SK-N-SH (cell line): Measurements from ENCODE around the gene ZMIZ1.

Experiments
- EP300 ChIP-seq, 2 experiments: IDR thresholded peaks; 2 replicates each; pipeline versions ENCODE4 v1.4.0 to v1.6.1; 2012; ENCODE audit warnings: borderline replicate concordance in 1 of 2, low read depth in 1 of 2, low read length in 1 of 2
- FOXM1 ChIP-seq: IDR thresholded peaks from 2 replicates; pipeline ENCODE4 v1.4.0; 2012; ENCODE audit warnings: low read depth, mild to moderate bottlenecking
- GATA2 ChIP-seq: sonication (generic); formaldehyde crosslinking; IDR thresholded peaks from 2 replicates; pipeline ENCODE4 v1.5.0; 2020; ENCODE audit warnings: mild to moderate bottlenecking, missing genetic modification reagents
- RFX5 ChIP-seq: IDR thresholded peaks from 2 replicates; pipeline ENCODE4 v1.6.1; 2012; ENCODE audit warnings: mild to moderate bottlenecking, improper control_type of control experiment, low read length
- TF ChIP-seq, protein P1 (sequence below): IDR thresholded peaks from 2 replicates; pipeline ENCODE4; 2012
- TF ChIP-seq, protein P2 (sequence below): IDR thresholded peaks from 2 replicates; pipeline ENCODE4 v1.4.0; 2012; ENCODE audit warnings: low read depth
- TF ChIP-seq, protein P3 (sequence below): fragments of 200-600 bp; sonication (generic); IDR thresholded peaks from 2 replicates; pipeline ENCODE4 v1.6.1; 2017; ENCODE audit warnings: antibody characterized with exemption, mild to moderate bottlenecking, moderate library complexity

DNA sequence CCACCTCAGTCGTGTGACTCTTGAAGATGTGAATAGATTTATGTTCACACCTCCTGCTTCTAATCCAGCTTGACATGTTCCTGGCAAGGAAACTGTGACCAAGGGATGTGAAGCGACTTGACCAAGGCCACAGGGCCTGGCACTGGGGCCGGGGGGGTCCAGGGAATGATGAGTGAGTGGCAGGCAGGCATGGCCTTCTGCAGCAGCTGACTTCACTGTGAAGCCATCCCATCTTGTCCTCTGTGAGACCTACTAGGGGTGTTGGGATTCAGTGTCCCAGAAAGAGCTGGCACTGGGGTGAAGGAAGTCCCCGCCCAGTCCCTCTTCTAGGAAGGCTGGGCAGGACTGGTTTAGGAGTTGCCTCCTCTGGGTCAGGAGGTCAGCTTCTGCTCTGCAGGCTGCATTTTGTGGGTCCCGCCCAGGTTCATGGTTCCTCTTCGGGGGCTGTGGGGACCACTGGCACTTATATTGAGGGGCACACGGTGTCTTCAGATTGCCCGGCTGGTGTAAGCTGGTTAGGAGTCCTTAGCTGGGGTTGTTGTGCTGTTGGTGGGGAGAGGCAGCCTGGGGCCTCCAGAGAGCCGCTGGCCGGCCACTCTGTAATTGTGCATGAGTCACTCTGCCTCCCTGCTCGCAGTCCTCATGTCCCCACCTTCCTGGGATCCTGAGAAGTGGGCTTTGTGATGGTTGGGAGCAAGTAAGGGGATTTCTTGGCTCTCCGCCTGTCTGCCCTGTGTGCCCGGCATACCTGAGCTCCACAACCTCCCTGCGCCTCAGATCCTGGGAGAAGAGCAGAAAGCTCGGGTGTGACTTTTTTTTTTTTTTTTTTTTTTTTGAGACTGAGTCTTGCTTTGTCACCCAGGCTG is 11.0 kb downstream of the ZMIZ1 start:
- TF ChIP-seq, protein P1, sequence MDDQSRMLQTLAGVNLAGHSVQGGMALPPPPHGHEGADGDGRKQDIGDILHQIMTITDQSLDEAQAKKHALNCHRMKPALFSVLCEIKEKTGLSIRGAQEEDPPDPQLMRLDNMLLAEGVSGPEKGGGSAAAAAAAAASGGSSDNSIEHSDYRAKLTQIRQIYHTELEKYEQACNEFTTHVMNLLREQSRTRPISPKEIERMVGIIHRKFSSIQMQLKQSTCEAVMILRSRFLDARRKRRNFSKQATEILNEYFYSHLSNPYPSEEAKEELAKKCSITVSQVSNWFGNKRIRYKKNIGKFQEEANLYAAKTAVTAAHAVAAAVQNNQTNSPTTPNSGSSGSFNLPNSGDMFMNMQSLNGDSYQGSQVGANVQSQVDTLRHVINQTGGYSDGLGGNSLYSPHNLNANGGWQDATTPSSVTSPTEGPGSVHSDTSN, result no peak; the same call in 1 of the 2 replicates
- TF ChIP-seq, protein P2, sequence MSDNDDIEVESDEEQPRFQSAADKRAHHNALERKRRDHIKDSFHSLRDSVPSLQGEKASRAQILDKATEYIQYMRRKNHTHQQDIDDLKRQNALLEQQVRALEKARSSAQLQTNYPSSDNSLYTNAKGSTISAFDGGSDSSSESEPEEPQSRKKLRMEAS, result no peak
- TF ChIP-seq, protein P3, sequence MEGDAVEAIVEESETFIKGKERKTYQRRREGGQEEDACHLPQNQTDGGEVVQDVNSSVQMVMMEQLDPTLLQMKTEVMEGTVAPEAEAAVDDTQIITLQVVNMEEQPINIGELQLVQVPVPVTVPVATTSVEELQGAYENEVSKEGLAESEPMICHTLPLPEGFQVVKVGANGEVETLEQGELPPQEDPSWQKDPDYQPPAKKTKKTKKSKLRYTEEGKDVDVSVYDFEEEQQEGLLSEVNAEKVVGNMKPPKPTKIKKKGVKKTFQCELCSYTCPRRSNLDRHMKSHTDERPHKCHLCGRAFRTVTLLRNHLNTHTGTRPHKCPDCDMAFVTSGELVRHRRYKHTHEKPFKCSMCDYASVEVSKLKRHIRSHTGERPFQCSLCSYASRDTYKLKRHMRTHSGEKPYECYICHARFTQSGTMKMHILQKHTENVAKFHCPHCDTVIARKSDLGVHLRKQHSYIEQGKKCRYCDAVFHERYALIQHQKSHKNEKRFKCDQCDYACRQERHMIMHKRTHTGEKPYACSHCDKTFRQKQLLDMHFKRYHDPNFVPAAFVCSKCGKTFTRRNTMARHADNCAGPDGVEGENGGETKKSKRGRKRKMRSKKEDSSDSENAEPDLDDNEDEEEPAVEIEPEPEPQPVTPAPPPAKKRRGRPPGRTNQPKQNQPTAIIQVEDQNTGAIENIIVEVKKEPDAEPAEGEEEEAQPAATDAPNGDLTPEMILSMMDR, result no peak
- TF ChIP-seq FOXM1, result no peak
- no peak for TF ChIP-seq GATA2 (CRISPR knock-in tag)
- TF ChIP-seq RFX5, result no peak
- no peak for TF ChIP-seq EP300 (IDR thresholded peaks at IDR 0.05; ENCODE audit: borderline replicate concordance in 1 of 2, low read depth in 1 of 2, low read length in 1 of 2)
